Measurements from ENCODE around the gene MROH8. TPM values are rescaled to one million over a fixed set of nuclear protein-coding genes. Genes with fewer than 3 reads are reported as not detected.

MROH8 gene
- total RNA-seq, 4 donors from 2014 or later = 1.4 to 5.0 (median 3.6) TPM

Other genes starting within 250 kb of the MROH8 start
- 100 to 1,000 TPM; 295 to 471 (median 350) TPM for gene SAMHD1, start 227.8 kb downstream of the MROH8 start, total RNA-seq
- 1 to 10 TPM; 2.6 to 8.7 (median 5.3) TPM for gene RBL1, start 83.6 kb downstream of the MROH8 start, total RNA-seq
- gene RPN2, start 218 bp downstream of the MROH8 start, total RNA-seq = 100 to 1,000 TPM; 105 to 168 (median 156) TPM
- not detected for gene GHRH, start 82.3 kb upstream of the MROH8 start, total RNA-seq
- gene MANBAL, start 110.1 kb upstream of the MROH8 start, total RNA-seq = 10 to 100 TPM; 25.8 to 37.8 (median 31.9) TPM
- gene SRC, start 166.6 kb upstream of the MROH8 start, total RNA-seq = 10 to 100 TPM; 15.1 to 29.3 (median 19.7) TPM

Data from omental fat pad (tissue), 4 donors.